ENCODE measurements around the gene STYK1. TPM values are rescaled to one million over a fixed set of nuclear protein-coding genes. Genes with fewer than 3 reads are reported as not detected.

Gene STYK1
- total RNA-seq, 4 donors from 2014 or later: 0.32 to 0.56 TPM; not detected in 2

DNA sequence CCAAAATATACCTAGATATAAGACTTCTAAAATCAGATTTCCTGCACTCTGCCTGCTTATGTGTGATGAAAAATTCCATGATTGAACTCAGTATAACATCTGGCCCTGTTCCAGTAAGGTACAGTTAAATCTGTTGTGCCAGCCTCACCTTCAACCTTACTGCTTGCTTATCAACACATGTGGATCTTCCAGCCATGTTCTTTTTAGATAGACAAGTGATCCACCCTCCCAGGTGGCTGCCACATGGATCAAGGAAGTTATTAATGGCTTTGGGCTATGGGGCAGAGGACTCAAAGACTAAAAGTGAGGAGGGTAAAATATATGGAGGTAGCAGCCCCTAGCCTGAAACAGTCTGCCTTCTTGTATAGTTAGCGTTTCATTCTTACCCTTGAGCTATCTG, 35.1 kb downstream of the STYK1 start:
- ATAC-seq (ENCODE audit: low FRiP score): no peak
- TF ChIP-seq, protein P1, sequence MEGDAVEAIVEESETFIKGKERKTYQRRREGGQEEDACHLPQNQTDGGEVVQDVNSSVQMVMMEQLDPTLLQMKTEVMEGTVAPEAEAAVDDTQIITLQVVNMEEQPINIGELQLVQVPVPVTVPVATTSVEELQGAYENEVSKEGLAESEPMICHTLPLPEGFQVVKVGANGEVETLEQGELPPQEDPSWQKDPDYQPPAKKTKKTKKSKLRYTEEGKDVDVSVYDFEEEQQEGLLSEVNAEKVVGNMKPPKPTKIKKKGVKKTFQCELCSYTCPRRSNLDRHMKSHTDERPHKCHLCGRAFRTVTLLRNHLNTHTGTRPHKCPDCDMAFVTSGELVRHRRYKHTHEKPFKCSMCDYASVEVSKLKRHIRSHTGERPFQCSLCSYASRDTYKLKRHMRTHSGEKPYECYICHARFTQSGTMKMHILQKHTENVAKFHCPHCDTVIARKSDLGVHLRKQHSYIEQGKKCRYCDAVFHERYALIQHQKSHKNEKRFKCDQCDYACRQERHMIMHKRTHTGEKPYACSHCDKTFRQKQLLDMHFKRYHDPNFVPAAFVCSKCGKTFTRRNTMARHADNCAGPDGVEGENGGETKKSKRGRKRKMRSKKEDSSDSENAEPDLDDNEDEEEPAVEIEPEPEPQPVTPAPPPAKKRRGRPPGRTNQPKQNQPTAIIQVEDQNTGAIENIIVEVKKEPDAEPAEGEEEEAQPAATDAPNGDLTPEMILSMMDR (IDR thresholded peaks at IDR 0.05): no peak
- DNase-seq (ENCODE audit: low spot score): no peak

DNA sequence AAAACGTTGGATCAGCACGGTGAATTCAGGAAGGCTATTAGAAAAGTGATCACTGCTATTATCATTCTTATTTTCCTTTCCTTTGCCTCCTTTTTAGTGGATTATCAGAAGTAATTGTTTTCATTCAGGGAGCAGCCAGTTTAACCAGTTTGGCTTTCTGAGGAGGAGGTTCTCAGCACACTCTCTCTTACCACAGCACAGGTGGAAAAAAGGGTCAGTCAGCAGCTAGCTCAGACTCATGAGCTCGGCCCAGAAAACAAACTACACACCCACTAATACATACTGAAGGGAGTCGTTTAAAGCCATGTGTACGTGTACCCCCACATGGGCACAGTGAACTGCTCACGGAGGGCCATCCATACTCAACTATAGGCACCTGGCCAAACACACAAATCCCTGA, 37.2 kb downstream of the STYK1 start:
- TF ChIP-seq, protein P1 (IDR thresholded peaks at IDR 0.05): no peak
- DNase-seq (ENCODE audit: low spot score) (no peak), ATAC-seq (ENCODE audit: low FRiP score) (no peak)

DNA sequence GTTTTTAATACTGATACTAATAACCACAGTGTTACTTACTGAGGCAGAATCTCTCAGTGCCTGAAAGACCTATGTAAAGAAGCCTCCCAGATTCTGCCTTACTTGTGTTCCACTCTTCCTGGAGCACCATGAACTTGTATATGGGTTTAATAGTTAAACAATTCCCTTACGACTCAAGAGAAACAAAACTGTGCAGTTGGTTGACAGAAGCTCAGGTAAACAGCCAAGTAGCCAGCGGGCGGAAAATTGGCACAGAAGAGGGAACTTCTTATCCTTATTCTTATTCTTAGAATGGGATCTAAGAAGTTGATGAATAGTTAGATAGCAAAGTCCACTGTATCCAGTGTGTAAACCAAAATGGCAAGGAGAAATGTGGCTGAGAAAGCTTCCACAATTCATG, 37.7 kb downstream of the STYK1 start:
- ATAC-seq (ENCODE audit: low FRiP score) (no peak), DNase-seq (ENCODE audit: low spot score) (no peak)
- TF ChIP-seq, protein P1 (IDR thresholded peaks at IDR 0.05): no peak

DNA sequence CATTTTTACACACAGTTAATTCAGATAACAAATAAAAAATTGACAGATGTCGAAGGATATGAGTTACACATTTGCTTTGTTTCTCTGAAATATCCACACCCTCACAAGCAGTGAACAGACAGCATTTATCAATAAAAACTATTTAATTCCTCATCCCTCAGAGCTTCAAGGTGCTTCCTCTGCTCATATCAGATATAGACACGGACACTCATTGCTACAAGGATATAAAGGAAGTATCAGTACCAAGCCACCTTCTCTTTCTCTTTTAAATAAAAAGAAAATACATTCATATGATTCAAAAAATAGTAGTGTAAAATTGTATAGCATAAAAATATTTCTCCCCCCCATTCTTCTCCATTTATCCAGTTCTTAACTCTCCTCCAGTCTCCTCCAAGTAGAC, 38.5 kb downstream of the STYK1 start:
- DNase-seq (ENCODE audit: low spot score) (no peak), ATAC-seq (ENCODE audit: low FRiP score) (no peak)
- TF ChIP-seq, protein P1 (IDR thresholded peaks at IDR 0.05): no peak

DNA sequence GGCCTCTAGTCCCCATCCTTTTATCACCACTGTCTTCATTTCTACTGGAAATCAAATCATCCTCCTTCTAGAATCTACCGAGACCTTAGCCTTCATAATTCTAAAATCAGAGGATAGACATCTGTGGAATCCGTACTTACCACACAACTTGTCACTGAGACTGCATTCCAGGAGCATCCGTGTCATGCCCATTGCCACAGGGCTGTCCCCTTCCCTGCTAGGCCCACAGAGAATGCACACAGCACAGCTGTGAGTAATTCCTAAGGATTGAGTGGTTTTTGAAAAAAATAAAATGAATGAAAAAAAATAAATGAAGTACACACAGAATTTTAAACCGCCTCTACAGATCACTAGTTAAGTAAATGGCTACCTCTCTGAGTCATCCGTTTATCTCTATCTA, 39.4 kb downstream of the STYK1 start:
- ATAC-seq (ENCODE audit: low FRiP score) (no peak), DNase-seq (ENCODE audit: low spot score) (no peak)
- TF ChIP-seq, protein P1 (IDR thresholded peaks at IDR 0.05): no peak

DNA sequence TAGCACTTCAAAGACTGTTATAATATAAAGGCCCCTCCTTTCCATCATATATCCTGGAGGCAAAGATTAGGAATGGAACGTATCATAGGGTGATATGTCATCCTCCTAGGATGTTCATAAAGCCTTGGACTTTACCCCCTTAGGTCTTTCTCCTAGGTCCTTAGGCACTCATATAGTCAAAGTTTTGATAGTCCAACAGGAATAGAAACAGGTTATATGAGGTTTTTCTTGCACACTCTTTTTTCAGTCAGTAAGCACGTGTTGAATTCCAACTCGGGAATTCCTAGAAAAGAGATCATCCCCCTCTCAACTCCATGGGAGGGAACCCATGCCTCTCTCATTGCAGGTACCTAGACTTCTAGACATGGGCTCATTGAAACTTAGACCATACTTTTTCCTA, 40.3 kb downstream of the STYK1 start:
- no peak for DNase-seq (ENCODE audit: low spot score)
- TF ChIP-seq, protein P1 (IDR thresholded peaks at IDR 0.05): no peak
- ATAC-seq (ENCODE audit: low FRiP score): no peak

DNA sequence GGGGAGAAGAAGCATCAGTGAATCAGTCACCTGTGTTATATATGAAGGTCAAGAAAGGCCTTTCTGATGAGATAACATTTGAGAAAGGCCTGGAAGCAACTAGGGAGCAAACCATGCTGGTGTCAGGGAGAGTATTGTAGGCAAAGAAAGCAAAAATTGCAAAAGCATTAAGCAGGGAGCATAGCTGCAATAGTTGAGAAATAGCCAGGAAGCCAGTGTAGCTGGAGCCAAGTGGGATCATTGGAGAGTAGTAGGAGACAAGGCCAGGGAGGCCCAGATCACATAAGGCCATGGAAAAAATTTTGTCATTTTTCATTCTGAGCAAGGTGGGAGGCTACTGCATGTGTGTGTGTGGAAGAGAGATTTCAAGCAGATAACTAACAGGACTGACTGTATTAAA, 41.6 kb downstream of the STYK1 start:
- no peak for ATAC-seq (ENCODE audit: low FRiP score)
- DNase-seq (ENCODE audit: low spot score): no peak
- TF ChIP-seq, protein P1 (IDR thresholded peaks at IDR 0.05): no peak

All from omental fat pad (tissue), 4 donors.